ENCODE results near the gene TBC1D9.

- no peak for TF ChIP-seq POLR2A (IDR thresholded peaks at IDR 0.05)
- no peak for TF ChIP-seq CTCF (IDR thresholded peaks at IDR 0.05)
Observed at GRCh38 chr4:140735779-140736391, 20.3 kb downstream of the TBC1D9 start.
